ENCODE results near the gene HRCT1. TPM values are rescaled to one million over a fixed set of nuclear protein-coding genes. Genes with fewer than 3 reads are reported as not detected.

The HRCT1 gene
- total RNA-seq, 4 donors from 2014 or later, result 4.0 to 32.7 (median 17.0) TPM

GRCh38 chr9:35899021-35899420, 7.0 kb upstream of the HRCT1 start:
- no peaks in the 10 kb centered on the region for H3K9me3 ChIP-seq
- no peak overlapping the region for H3K4me3 ChIP-seq
- WGBS, 2 donors (ENCODE audit: low coverage in 1 of 2), result 81 to 86% methylated on average over 2 of the region's 2 CpGs
- peaks cover 26% of the 10 kb centered on the region for H3K27me3 ChIP-seq
- ATAC-seq, result no peak
- H3K27ac ChIP-seq, result no peak overlapping the region
- no peaks in the 10 kb centered on the region for H3K36me3 ChIP-seq
- TF ChIP-seq CTCF (IDR thresholded peaks at IDR 0.05) (no peak), POLR2AphosphoS5 (IDR thresholded peaks at IDR 0.05) (no peak), POLR2A (IDR thresholded peaks at IDR 0.05) (no peak), EP300 (IDR thresholded peaks at IDR 0.05) (no peak)
- peaks cover 0 to 10% (median 0%) of the 10 kb centered on the region in 3 donors for H3K4me1 ChIP-seq

GRCh38 chr9:35903049-35903448, 3.0 kb upstream of the HRCT1 start:
- Histone ChIP-seq H3K4me3 (no peak overlapping the region), H3K36me3 (no peaks in the 10 kb centered on the region), H3K27me3 (no peaks in the 10 kb centered on the region), H3K27ac (no peak overlapping the region), H3K9me3 (no peaks in the 10 kb centered on the region), H3K4me1 (peaks cover 12 to 50% (median 37%) of the 10 kb centered on the region in 3 donors)
- no peak for ATAC-seq
- 26 to 30% methylated on average over 3 of the region's 3 CpGs for WGBS, 2 donors (ENCODE audit: low coverage in 1 of 2)
- TF ChIP-seq POLR2AphosphoS5 (IDR thresholded peaks at IDR 0.05) (no peak), CTCF (IDR thresholded peaks at IDR 0.05) (peak in 3 of 4 experiments; percentile 77 to 90 (median 83))

GRCh38 chr9:35904338-35904737, 1.7 kb upstream of the HRCT1 start:
- H3K4me3 ChIP-seq, result no peak overlapping the region
- H3K36me3 ChIP-seq, result no peaks in the 10 kb centered on the region
- no peak for ATAC-seq
- TF ChIP-seq CTCF (IDR thresholded peaks at IDR 0.05) (no peak), POLR2AphosphoS5 (IDR thresholded peaks at IDR 0.05) (no peak), EP300 (IDR thresholded peaks at IDR 0.05) (no peak), POLR2A (IDR thresholded peaks at IDR 0.05) (no peak)
- H3K4me1 ChIP-seq, result peaks cover 25 to 63% (median 50%) of the 10 kb centered on the region in 3 donors
- peak overlapping the region in 3 of 4 donors; percentile 89 to 96 (median 92) for H3K27ac ChIP-seq
- 69 to 73% methylated on average over 4 of the region's 8 CpGs for WGBS, 2 donors (ENCODE audit: low coverage in 1 of 2)
- H3K9me3 ChIP-seq, result no peaks in the 10 kb centered on the region
- no peaks in the 10 kb centered on the region for H3K27me3 ChIP-seq

- peak overlapping the region in 1 of 2 donors; percentile 45 for H3K4me3 ChIP-seq
These were observed 786 bp upstream of the HRCT1 start for GRCh38 chr9:35905051-35905781.

More at GRCh38 chr9:35905051-35905781, 786 bp upstream of the HRCT1 start:
- H3K36me3 ChIP-seq, result no peaks in the 10 kb centered on the region
- 93 to 100% methylated on average over 1 to 3 of the region's 8 CpGs for WGBS, 2 donors (ENCODE audit: low coverage in 1 of 2)
- H3K4me1 ChIP-seq, result peaks cover 25 to 72% (median 59%) of the 10 kb centered on the region in 3 donors
- no peak for ATAC-seq
- no peaks in the 10 kb centered on the region for H3K27me3 ChIP-seq
- H3K9me3 ChIP-seq, result no peaks in the 10 kb centered on the region
- peak overlapping the region; percentile 82 to 96 (median 90) for H3K27ac ChIP-seq
- TF ChIP-seq POLR2AphosphoS5 (IDR thresholded peaks at IDR 0.05), result no peak
- no peak for TF ChIP-seq CTCF (IDR thresholded peaks at IDR 0.05)
- TF ChIP-seq POLR2A (IDR thresholded peaks at IDR 0.05), result no peak
- TF ChIP-seq EP300 (IDR thresholded peaks at IDR 0.05), result no peak

Data from gastroesophageal sphincter (tissue), 4 donors.